ENCODE results near the gene CAMK4.
A peak's percentile ranks its signal among the peaks of the same experiment; 100 is the strongest.
"Not testable (repeated sequence)": the region's sequence is repeated elsewhere in the genome, so short reads cannot be mapped to it uniquely, and the experiment has no call there.

Gene CAMK4

GRCh38 chr5:111358726-111359125 lies 134.5 kb downstream of the CAMK4 start:
- in situ Hi-C loops (cut with MboI; ENCODE audit: low pct_unique_long_range_greater_than_20kb, low sequenced_read_pairs); DNase-seq: not testable (repeated sequence)

DNA sequence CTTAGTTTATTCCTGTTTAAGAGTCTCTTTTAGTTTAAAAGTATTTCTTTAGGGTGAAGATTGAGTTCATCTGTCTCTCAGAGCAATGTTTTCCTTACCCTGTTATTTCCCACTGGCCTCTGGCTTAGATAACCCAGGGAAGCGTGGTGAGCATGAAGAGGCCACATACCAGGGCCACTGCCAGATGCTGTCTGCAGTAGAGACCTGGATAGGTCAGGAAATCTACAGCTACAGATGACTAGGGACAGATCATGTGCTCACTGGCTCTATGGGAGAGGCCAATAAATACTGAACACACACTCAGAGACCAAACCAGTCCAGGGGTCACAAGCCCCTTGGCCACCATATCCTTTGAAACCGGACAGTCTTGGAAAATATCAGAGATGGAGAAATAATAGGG lies 136.0 kb downstream of the CAMK4 start:
- in situ Hi-C loops (cut with MboI; ENCODE audit: low pct_unique_long_range_greater_than_20kb, low sequenced_read_pairs): no loop called here
- no peak for DNase-seq

GRCh38 chr5:111364992-111365391 lies 140.8 kb downstream of the CAMK4 start:
- no peak for DNase-seq
- in situ Hi-C loops (cut with MboI; ENCODE audit: low pct_unique_long_range_greater_than_20kb, low sequenced_read_pairs): no loop called here

GRCh38 chr5:111366388-111366787 lies 142.2 kb downstream of the CAMK4 start:
- no peak for DNase-seq
- in situ Hi-C loops (cut with MboI; ENCODE audit: low pct_unique_long_range_greater_than_20kb, low sequenced_read_pairs): no loop called here

DNA sequence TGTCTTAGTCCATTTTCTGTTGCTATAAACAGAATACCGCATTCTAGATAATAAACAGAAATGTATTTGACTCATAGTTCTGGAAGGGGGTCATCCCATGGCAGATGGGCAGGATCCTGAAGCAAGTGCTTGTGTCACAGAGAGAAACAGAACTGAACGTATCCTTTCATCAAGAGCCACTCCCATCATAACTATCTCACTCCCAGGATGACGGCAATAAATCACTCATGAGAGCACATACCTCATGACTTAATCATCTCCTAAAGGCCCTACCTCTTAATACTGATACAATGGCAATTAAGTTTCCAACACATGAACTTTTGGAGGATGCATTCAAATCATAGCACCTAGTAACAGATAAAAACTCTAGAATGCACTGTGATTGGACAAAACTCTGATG lies 142.9 kb downstream of the CAMK4 start:
- no peak for DNase-seq
- in situ Hi-C loops (cut with MboI; ENCODE audit: low pct_unique_long_range_greater_than_20kb, low sequenced_read_pairs): no loop called here

DNA sequence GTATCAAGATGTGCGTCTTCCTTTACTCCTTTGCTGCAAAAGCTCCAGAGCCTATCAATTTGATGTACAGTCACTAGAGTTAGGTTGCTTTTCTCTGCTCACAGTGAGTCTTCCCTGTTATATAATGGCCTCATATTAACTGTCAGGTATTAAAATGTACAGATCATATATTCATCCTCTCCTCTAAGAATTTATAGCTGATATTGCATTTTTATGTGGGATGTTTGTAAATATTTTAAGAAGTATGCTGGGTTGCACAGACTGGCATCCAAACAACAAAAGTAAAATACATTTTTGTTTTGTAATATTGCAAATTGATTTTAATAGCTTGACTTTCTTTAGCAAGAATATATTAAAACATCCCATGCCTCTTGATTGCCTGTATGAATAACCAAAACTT lies 148.6 kb downstream of the CAMK4 start:
- in situ Hi-C loops (cut with MboI; ENCODE audit: low pct_unique_long_range_greater_than_20kb, low sequenced_read_pairs): no loop called here
- DNase-seq: no peak

DNA sequence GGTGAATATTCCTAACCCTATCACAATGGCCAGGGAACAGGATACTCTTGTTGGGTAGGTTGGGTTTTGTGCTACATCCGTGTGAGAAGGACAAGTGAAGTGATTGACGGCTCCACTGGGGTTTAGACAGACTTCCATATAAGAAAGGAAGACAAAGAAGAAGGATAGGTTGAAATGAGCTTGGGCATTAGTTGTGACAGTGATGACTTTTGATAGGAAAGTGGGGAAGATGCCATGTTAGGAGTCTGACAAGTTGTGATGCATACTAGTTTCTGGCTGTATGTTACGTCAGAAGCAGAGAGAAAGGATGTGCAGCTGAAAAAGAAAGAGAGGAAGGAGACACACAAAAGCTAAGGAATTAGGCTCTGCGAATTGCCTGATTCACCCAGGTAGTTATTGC lies 150.2 kb downstream of the CAMK4 start:
- in situ Hi-C loops (cut with MboI; ENCODE audit: low pct_unique_long_range_greater_than_20kb, low sequenced_read_pairs): no loop called here
- no peak for DNase-seq

- no peak for DNase-seq
- in situ Hi-C loops (cut with MboI; ENCODE audit: low pct_unique_long_range_greater_than_20kb, low sequenced_read_pairs): no loop called here
Measured at GRCh38 chr5:111375645-111376044, 151.5 kb downstream of the CAMK4 start.

GRCh38 chr5:111377306-111377705 lies 153.1 kb downstream of the CAMK4 start:
- in situ Hi-C loops (cut with MboI; ENCODE audit: low pct_unique_long_range_greater_than_20kb, low sequenced_read_pairs): no loop called here
- no peak for DNase-seq

DNA sequence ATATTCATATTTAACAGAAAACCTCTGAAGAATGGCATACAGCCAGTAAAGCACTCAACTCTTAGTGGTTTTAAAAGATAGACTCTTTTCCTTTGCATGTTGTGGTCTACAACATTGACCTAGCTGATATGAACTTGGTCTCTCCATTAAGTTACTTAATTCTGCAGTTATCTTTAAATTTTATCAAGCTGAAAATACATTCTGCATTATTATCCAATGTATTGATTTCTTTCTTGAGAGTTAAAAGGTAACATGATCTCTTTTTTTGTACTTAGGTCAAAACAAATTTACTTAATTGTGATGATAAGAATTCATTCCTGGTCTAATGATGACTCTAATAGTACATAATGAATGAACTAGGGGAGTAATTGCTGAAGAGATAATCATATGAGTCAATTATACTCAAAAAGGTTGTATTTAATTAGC lies 155.2 kb downstream of the CAMK4 start:
- DNase-seq: no peak
- in situ Hi-C loops (cut with MboI; ENCODE audit: low pct_unique_long_range_greater_than_20kb, low sequenced_read_pairs): no loop called here

- no peak for DNase-seq
- in situ Hi-C loops (cut with MboI; ENCODE audit: low pct_unique_long_range_greater_than_20kb, low sequenced_read_pairs): no loop called here
Measured at GRCh38 chr5:111383288-111383970, 159.2 kb downstream of the CAMK4 start.

DNA sequence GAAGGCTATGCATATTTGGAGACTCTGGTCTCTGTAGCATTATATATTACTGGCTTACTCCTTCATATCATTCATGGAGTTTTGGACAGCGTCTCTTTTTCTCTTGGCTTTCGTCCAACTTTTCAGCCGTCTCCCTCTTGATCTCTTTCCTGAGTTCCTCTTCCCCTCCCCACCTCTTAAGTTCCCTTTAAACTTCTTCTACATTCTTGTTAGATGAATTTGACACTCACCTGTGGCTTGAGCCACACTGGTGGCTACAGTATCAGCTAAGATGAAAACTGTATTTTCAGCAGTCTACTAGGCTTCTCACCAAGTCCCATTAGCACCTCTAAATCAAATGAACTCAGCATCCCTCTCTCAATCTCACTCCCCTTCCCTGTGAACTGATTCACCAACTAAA lies 160.0 kb downstream of the CAMK4 start:
- in situ Hi-C loops (cut with MboI; ENCODE audit: low pct_unique_long_range_greater_than_20kb, low sequenced_read_pairs): no loop called here
- DNase-seq: peak; percentile 48

- DNase-seq: no peak
- in situ Hi-C loops (cut with MboI; ENCODE audit: low pct_unique_long_range_greater_than_20kb, low sequenced_read_pairs): no loop called here
Measured at GRCh38 chr5:111385051-111385450, 160.9 kb downstream of the CAMK4 start.

GRCh38 chr5:111385970-111386831 lies 162.0 kb downstream of the CAMK4 start:
- DNase-seq: no peak
- in situ Hi-C loops (cut with MboI; ENCODE audit: low pct_unique_long_range_greater_than_20kb, low sequenced_read_pairs): no loop called here

DNA sequence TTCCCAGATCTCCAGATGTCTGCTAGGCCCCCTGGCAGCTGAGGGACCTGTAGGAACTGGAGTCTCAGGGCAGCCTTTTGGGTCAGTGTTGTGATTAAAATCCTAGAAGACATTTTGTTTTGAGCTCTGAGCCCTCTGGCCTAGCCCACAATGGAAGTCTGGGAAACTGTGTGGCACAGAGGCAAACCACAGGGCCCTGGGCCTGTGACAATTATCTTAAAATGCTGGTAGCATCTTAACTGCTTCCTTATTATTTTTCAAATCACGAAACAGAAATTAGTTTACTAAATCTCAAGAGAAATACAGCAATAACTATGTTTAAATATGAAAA lies 162.6 kb downstream of the CAMK4 start:
- in situ Hi-C loops (cut with MboI; ENCODE audit: low pct_unique_long_range_greater_than_20kb, low sequenced_read_pairs): no loop called here
- no peak for DNase-seq

GRCh38 chr5:111387361-111387760 lies 163.2 kb downstream of the CAMK4 start:
- in situ Hi-C loops (cut with MboI; ENCODE audit: low pct_unique_long_range_greater_than_20kb, low sequenced_read_pairs): no loop called here
- no peak for DNase-seq

DNA sequence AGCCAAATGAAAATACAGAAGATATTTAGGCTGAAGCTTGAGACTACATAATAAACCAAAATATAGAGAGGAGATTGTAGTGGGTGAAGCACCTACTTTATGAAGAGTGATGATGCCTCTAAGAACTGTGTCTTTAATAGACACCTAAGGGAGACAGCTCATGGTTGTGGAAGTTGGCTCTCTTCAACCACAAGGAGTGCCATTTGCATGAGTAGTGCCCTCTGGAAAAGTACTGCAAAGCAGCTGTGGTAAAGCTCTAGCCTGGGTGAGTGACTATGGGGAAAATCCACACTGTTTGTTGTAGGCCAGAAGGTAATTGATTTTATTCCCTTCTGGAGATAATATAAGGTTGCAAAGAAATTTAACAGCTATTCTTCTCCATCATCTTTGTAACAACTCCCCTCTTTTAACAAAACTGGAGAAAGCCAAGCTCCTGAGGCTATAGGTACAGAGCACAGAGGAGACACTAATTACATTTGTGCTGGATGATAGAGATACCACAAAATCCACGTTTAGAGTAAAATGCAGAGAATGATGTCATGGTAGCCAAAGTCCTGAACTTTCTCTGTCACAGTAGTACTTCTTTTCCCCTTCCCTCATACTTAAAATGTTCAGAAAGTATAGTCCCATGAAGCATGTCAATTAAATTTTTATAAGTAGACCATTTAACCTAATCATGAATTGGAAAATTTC lies 165.4 kb downstream of the CAMK4 start:
- no peak for DNase-seq
- in situ Hi-C loops (cut with MboI; ENCODE audit: low pct_unique_long_range_greater_than_20kb, low sequenced_read_pairs): no loop called here

- in situ Hi-C loops (cut with MboI; ENCODE audit: low pct_unique_long_range_greater_than_20kb, low sequenced_read_pairs): no loop called here
- DNase-seq: no peak
Measured at GRCh38 chr5:111392181-111392580, 168.0 kb downstream of the CAMK4 start.

GRCh38 chr5:111394586-111394985 lies 170.4 kb downstream of the CAMK4 start:
- in situ Hi-C loops (cut with MboI; ENCODE audit: low pct_unique_long_range_greater_than_20kb, low sequenced_read_pairs): no loop called here
- no peak for DNase-seq

DNA sequence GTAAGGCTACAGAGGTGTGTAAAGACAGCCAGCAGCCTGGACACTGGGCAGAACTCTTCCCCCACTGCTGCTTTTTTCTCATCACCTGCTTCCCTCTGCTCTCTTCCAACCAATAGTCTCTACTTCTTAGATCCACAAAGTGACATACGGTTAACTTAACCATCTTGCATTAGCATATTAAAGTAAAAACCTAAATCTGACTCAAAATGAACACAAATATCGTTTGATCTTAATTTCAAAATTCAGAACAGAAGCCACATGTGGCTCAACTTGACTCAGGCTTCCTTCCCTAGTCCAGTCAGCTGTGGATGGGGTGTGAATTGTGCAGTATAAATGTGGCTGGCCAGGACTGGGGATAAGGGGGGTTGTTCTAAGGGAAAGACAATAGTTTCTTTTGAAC lies 173.8 kb downstream of the CAMK4 start:
- in situ Hi-C loops (cut with MboI; ENCODE audit: low pct_unique_long_range_greater_than_20kb, low sequenced_read_pairs): no loop called here
- DNase-seq: no peak
